Liver (tissue), 9 donors: Measurements from ENCODE around the gene DENND11. TPM values are rescaled to one million over a fixed set of nuclear protein-coding genes. Genes with fewer than 3 reads are reported as not detected.

Experiments used
- DNase-seq: peaks from one replicate; pipeline ENCODE4 v3.0.0-alpha.2; 2017; ENCODE audit warnings: low spot score
- H3K27ac ChIP-seq, 2 donors: one replicate each; pipeline ENCODE4 v1.7.0; 2013; ENCODE audit warnings: inconsistent platforms in 2 of 2, low read length in 2 of 2, control low read depth in 1 of 2, low read depth in 1 of 2, mild to moderate bottlenecking in 1 of 2
- H3K27me3 ChIP-seq, 4 donors: one replicate each; pipeline versions ENCODE4 v1.6.1 to v1.7.0; 2013; ENCODE audit warnings: low read length in 3 of 4, inconsistent platforms in 1 of 4, mild to moderate bottlenecking in 1 of 4, moderate library complexity in 1 of 4; ENCODE audit not compliant: control insufficient read depth in 4 of 4, insufficient read depth in 4 of 4
- H3K36me3 ChIP-seq, 4 donors: one replicate each; pipeline versions ENCODE4 v1.6.1 to v1.7.0; 2013; ENCODE audit warnings: low read length in 3 of 4, mild to moderate bottlenecking in 3 of 4, low read depth in 1 of 4, moderate library complexity in 1 of 4; ENCODE audit not compliant: control insufficient read depth in 4 of 4, insufficient read depth in 3 of 4
- H3K4me1 ChIP-seq, 4 donors: one replicate each; pipeline versions ENCODE4 v1.6.1 to v1.7.0; 2013; ENCODE audit warnings: low read length in 3 of 4, mild to moderate bottlenecking in 3 of 4, moderate library complexity in 1 of 4; ENCODE audit not compliant: control insufficient read depth in 4 of 4, insufficient read depth in 4 of 4
- H3K4me3 ChIP-seq, 3 donors: one replicate each; pipeline versions ENCODE4 v1.6.1 to v1.7.0; 2013; ENCODE audit warnings: low read length in 3 of 3, control low read depth in 1 of 3, low read depth in 1 of 3, mild to moderate bottlenecking in 1 of 3
- H3K9ac ChIP-seq, 2 donors: one replicate each; pipeline ENCODE4 v1.7.0; 2013; ENCODE audit warnings: low read length in 2 of 2, mild to moderate bottlenecking in 2 of 2, moderate library complexity in 2 of 2, control low read depth in 1 of 2, low read depth in 1 of 2
- H3K9me3 ChIP-seq, 4 donors: one replicate each; pipeline versions ENCODE4 v1.6.1 to v1.7.0; 2013; ENCODE audit warnings: low read length in 3 of 4; ENCODE audit not compliant: control insufficient read depth in 4 of 4
- ATF3 ChIP-seq: IDR thresholded peaks from 2 replicates; pipeline ENCODE4 v1.6.1; 2016; ENCODE audit warnings: antibody characterized with exemption
- CTCF ChIP-seq: fragments of 150-350 bp; IDR thresholded peaks from 2 replicates; pipeline ENCODE4 v1.5.1; 2017; ENCODE audit warnings: improper control_type of control experiment, low read depth, low read length; ENCODE audit not compliant: missing input control
- EGR1 ChIP-seq, 2 donors: IDR thresholded peaks; 2 replicates each; pipeline ENCODE4 v1.6.1; 2016 to 2018; ENCODE audit warnings: antibody characterized with exemption in 2 of 2, low read depth in 2 of 2
- FOXA1 ChIP-seq: IDR thresholded peaks from 2 replicates; pipeline ENCODE4 v1.6.1; 2016; ENCODE audit warnings: antibody characterized with exemption
- FOXA2 ChIP-seq: IDR thresholded peaks from 2 replicates; pipeline ENCODE4 v1.6.1; 2016; ENCODE audit warnings: antibody characterized with exemption
- GABPA ChIP-seq, 2 donors: IDR thresholded peaks in 1 of 2; conservative IDR thresholded peaks in 1 of 2; 2 replicates each; pipeline ENCODE4 v1.6.1; 2016; ENCODE audit warnings: antibody characterized with exemption in 2 of 2, mild to moderate bottlenecking in 1 of 2, moderate library complexity in 1 of 2
- HNF4A ChIP-seq, 2 donors: conservative IDR thresholded peaks; 2 replicates each; pipeline ENCODE4 v1.6.1; 2016; ENCODE audit warnings: antibody characterized with exemption in 2 of 2, mild to moderate bottlenecking in 2 of 2
- HNF4G ChIP-seq: IDR thresholded peaks from 2 replicates; pipeline ENCODE4 v1.6.1; 2016; ENCODE audit warnings: antibody characterized with exemption
- JUND ChIP-seq, 2 donors: IDR thresholded peaks; 2 replicates each; pipeline ENCODE4 v1.6.1; 2016; ENCODE audit warnings: antibody characterized with exemption in 2 of 2
- MAX ChIP-seq: IDR thresholded peaks from 2 replicates; pipeline ENCODE4 v1.6.1; 2016; ENCODE audit warnings: antibody characterized with exemption
- NR2F2 ChIP-seq: IDR thresholded peaks from 2 replicates; pipeline ENCODE4 v1.6.1; 2016; ENCODE audit warnings: antibody characterized with exemption
- RAD21 ChIP-seq, 2 donors: IDR thresholded peaks; 2 replicates each; pipeline ENCODE4 v1.6.1; 2016; ENCODE audit warnings: antibody characterized with exemption in 2 of 2, mild to moderate bottlenecking in 2 of 2
- REST ChIP-seq: IDR thresholded peaks from 2 replicates; pipeline ENCODE4 v1.6.1; 2016; ENCODE audit warnings: antibody characterized with exemption, mild to moderate bottlenecking
- RXRA ChIP-seq, 2 donors: IDR thresholded peaks; 2 replicates each; pipeline ENCODE4 v1.6.1; 2017 to 2018; ENCODE audit warnings: antibody characterized with exemption in 2 of 2, mild to moderate bottlenecking in 1 of 2
- SP1 ChIP-seq: IDR thresholded peaks from 2 replicates; pipeline ENCODE4 v1.6.1; 2018; ENCODE audit warnings: antibody characterized with exemption, mild to moderate bottlenecking
- TAF1 ChIP-seq: conservative IDR thresholded peaks from 2 replicates; pipeline ENCODE4 v1.6.1; 2016; ENCODE audit warnings: antibody characterized with exemption, mild to moderate bottlenecking
- YY1 ChIP-seq: IDR thresholded peaks from 2 replicates; pipeline ENCODE4 v1.6.1; 2016; ENCODE audit warnings: antibody characterized with exemption, mild to moderate bottlenecking
- ZBTB33 ChIP-seq: IDR thresholded peaks from 2 replicates; pipeline ENCODE4 v1.6.1; 2016; ENCODE audit warnings: antibody characterized with exemption
- WGBS: extraction: QIAGEN DNeasy Blood & Tissue Kit; methylation state at CpG from one replicate; pipeline ENCODE4 v1.1.7; 2013; 5-methylcytosine and 5-hydroxymethylcytosine counted together
- polyA plus RNA-seq, 2 donors: library from polyadenylated mRNA; stranded (reverse) in 1 of 2; unstranded in 1 of 2; fragments of 200-250 nt in 1 of 2; fragments of >200 nt in 1 of 2; fragmentation: Nextera tagmentation in 1 of 2; extraction: Ambion mirVana in 1 of 2; gene quantifications; one replicate each; pipeline versions ENCODE4 v1.2.1 to v1.2.3, GENCODE V29; 2013 to 2015
- total RNA-seq, 2 donors: library from RNA; depleted of rRNA; stranded (reverse); fragments of >200 nt; gene quantifications; one replicate each; pipeline ENCODE4 v1.2.3, GENCODE V29; 2014
- donor health status: healthy.
- donor health status: healthy.
- donor health status: healthy.
- donor health status: healthy.
- donor health status: healthy.

DENND11 gene
- total and polyA plus RNA-seq, 4 donors, result 8.4 to 48.4 (median 12.8) TPM

GRCh38 chr7:141696348-141696747 is 5.6 kb downstream of the DENND11 start:
- Histone ChIP-seq H3K27me3 (no peaks in the 10 kb centered on the region), H3K4me3 (no peak overlapping the region), H3K9ac (peak overlapping the region in 1 of 2 donors; percentile 36), H3K4me1 (peaks cover 13 to 54% (median 40%) of the 10 kb centered on the region in 4 donors), H3K9me3 (no peaks in the 10 kb centered on the region), H3K27ac (peak overlapping the region; percentile 60 to 82), H3K36me3 (no peaks in the 10 kb centered on the region)
- no peak for DNase-seq
- 14% methylated on average over 2 of the region's 2 CpGs for WGBS
- no peak for TF ChIP-seq RXRA (IDR thresholded peaks at IDR 0.05)
- no peak for TF ChIP-seq YY1
- TF ChIP-seq CTCF, result no peak
- TF ChIP-seq MAX, result no peak
- no peak for TF ChIP-seq FOXA1
- TF ChIP-seq GABPA (IDR thresholded peaks at IDR 0.05 in 1 of 2, conservative IDR thresholded peaks at IDR 0.05 in 1 of 2), result no peak
- no peak for TF ChIP-seq FOXA2
- TF ChIP-seq HNF4G, result no peak
- no peak for TF ChIP-seq REST
- TF ChIP-seq HNF4A (conservative IDR thresholded peaks at IDR 0.05), result no peak
- no peak for TF ChIP-seq RAD21 (IDR thresholded peaks at IDR 0.05)
- TF ChIP-seq TAF1, result no peak
- no peak for TF ChIP-seq SP1
- no peak for TF ChIP-seq ZBTB33
- no peak for TF ChIP-seq NR2F2
- no peak for TF ChIP-seq ATF3
- no peak for TF ChIP-seq EGR1 (IDR thresholded peaks at IDR 0.05; ENCODE audit: low read depth in 2 of 2)
- no peak for TF ChIP-seq JUND (IDR thresholded peaks at IDR 0.05)
